Activated CD8-positive, alpha-beta memory T cell treated with anti-CD3 and anti-CD28 coated beads, Interleukin-2, amount 50 U/mL, for 24 hours (primary cell): ENCODE results near the gene CNTLN.
"Not testable (repeated sequence)": the region's sequence is repeated elsewhere in the genome, so short reads cannot be mapped to it uniquely, and the experiment has no call there.

ENCODE experiments used
- DNase-seq: peaks from one replicate; pipeline ENCODE4 v3.0.0-alpha.2; 2020; ENCODE audit errors: extremely low read depth

CNTLN gene

GRCh38 chr9:17414986-17415385 lies 280.1 kb downstream of the CNTLN start:
- DNase-seq = no peak

- DNase-seq = no peak
Observed at GRCh38 chr9:17422994-17423680, 288.3 kb downstream of the CNTLN start.

- DNase-seq = no peak
Observed at GRCh38 chr9:17423681-17424011, 288.8 kb downstream of the CNTLN start.

GRCh38 chr9:17425384-17425783 lies 290.5 kb downstream of the CNTLN start:
- no peak for DNase-seq

- no peak for DNase-seq
Observed at GRCh38 chr9:17433526-17433925, 298.7 kb downstream of the CNTLN start.

- DNase-seq = no peak
Observed at GRCh38 chr9:17436854-17437253, 302.0 kb downstream of the CNTLN start.

- no peak for DNase-seq
Observed at GRCh38 chr9:17437813-17438212, 303.0 kb downstream of the CNTLN start.

GRCh38 chr9:17445126-17445525 lies 310.3 kb downstream of the CNTLN start:
- DNase-seq = not testable (repeated sequence)

- DNase-seq = no peak
Observed at GRCh38 chr9:17453751-17454150, 318.9 kb downstream of the CNTLN start.

GRCh38 chr9:17462869-17463464 lies 328.1 kb downstream of the CNTLN start:
- no peak for DNase-seq

GRCh38 chr9:17470036-17470813 lies 335.4 kb downstream of the CNTLN start:
- DNase-seq = no peak

GRCh38 chr9:17472126-17472525 lies 337.3 kb downstream of the CNTLN start:
- DNase-seq = no peak

- DNase-seq = no peak
Observed at GRCh38 chr9:17476401-17476800, 341.6 kb downstream of the CNTLN start.

- DNase-seq = no peak
Observed at GRCh38 chr9:17477816-17478215, 343.0 kb downstream of the CNTLN start.

- DNase-seq = no peak
Observed at GRCh38 chr9:17480966-17481365, 346.1 kb downstream of the CNTLN start.

- no peak for DNase-seq
Observed at GRCh38 chr9:17481565-17481964, 346.7 kb downstream of the CNTLN start.

GRCh38 chr9:17484906-17485305 lies 350.1 kb downstream of the CNTLN start:
- no peak for DNase-seq

- no peak for DNase-seq
Observed at GRCh38 chr9:17486396-17486795, 351.6 kb downstream of the CNTLN start.

GRCh38 chr9:17487467-17487866 lies 352.6 kb downstream of the CNTLN start:
- DNase-seq = no peak

- DNase-seq = no peak
Observed at GRCh38 chr9:17488662-17489061, 353.8 kb downstream of the CNTLN start.

GRCh38 chr9:17490110-17490509 lies 355.3 kb downstream of the CNTLN start:
- DNase-seq = no peak

- DNase-seq = no peak
Observed at GRCh38 chr9:17491780-17492179, 356.9 kb downstream of the CNTLN start.

- DNase-seq = no peak
Observed at GRCh38 chr9:17503196-17503595, 368.4 kb downstream of the CNTLN start.
